ENCODE measurements around the gene ABCC9.

The ABCC9 gene

GRCh38 chr12:21865846-21866245 is 75.4 kb downstream of the ABCC9 start:
- DNase-seq = no peak

- DNase-seq = no peak
Observed at GRCh38 chr12:21860534-21860933, 80.7 kb downstream of the ABCC9 start.

GRCh38 chr12:21860128-21860527 is 81.1 kb downstream of the ABCC9 start:
- no peak for DNase-seq

- no peak for DNase-seq
Observed at GRCh38 chr12:21852251-21852650, 89.0 kb downstream of the ABCC9 start.

- DNase-seq = no peak
Observed at GRCh38 chr12:21851151-21851550, 90.1 kb downstream of the ABCC9 start.

GRCh38 chr12:21850419-21850818 is 90.8 kb downstream of the ABCC9 start:
- no peak for DNase-seq

- no peak for DNase-seq
Observed at GRCh38 chr12:21849878-21850277, 91.3 kb downstream of the ABCC9 start.

GRCh38 chr12:21848192-21848591 is 93.0 kb downstream of the ABCC9 start:
- DNase-seq = no peak

GRCh38 chr12:21843795-21844194 is 97.4 kb downstream of the ABCC9 start:
- DNase-seq = no peak

GRCh38 chr12:21839776-21840175 is 101.5 kb downstream of the ABCC9 start:
- no peak for DNase-seq

- DNase-seq = no peak
Observed at GRCh38 chr12:21837847-21838246, 103.4 kb downstream of the ABCC9 start.

GRCh38 chr12:21831791-21832344 is 109.4 kb downstream of the ABCC9 start:
- DNase-seq = no peak

GRCh38 chr12:21828779-21829178 is 112.4 kb downstream of the ABCC9 start:
- DNase-seq = no peak

GRCh38 chr12:21828136-21828775 is 113.0 kb downstream of the ABCC9 start:
- peak; percentile 0 for DNase-seq

GRCh38 chr12:21827083-21827482 is 114.1 kb downstream of the ABCC9 start:
- no peak for DNase-seq

GRCh38 chr12:21826618-21826910 is 114.7 kb downstream of the ABCC9 start:
- no peak for DNase-seq

- DNase-seq = no peak
Observed at GRCh38 chr12:21825886-21826617, 115.2 kb downstream of the ABCC9 start.

- DNase-seq = peak; percentile 23
Observed at GRCh38 chr12:21823581-21823980, 117.6 kb downstream of the ABCC9 start.

GRCh38 chr12:21819678-21820077 is 121.5 kb downstream of the ABCC9 start:
- no peak for DNase-seq

- DNase-seq = no peak
Observed at GRCh38 chr12:21819236-21819635, 122.0 kb downstream of the ABCC9 start.

- DNase-seq = no peak
Observed at GRCh38 chr12:21818627-21819026, 122.6 kb downstream of the ABCC9 start.

GRCh38 chr12:21815306-21816062 is 125.7 kb downstream of the ABCC9 start:
- no peak for DNase-seq

- no peak for DNase-seq
Observed at GRCh38 chr12:21814814-21815213, 126.4 kb downstream of the ABCC9 start.

GRCh38 chr12:21814327-21814726 is 126.9 kb downstream of the ABCC9 start:
- no peak for DNase-seq

Data from midbrain (tissue), 1 donor.